Lower lobe of right lung (tissue), 2 donors: ENCODE data around the gene NFIA. TPM values are rescaled to one million over a fixed set of nuclear protein-coding genes. Genes with fewer than 3 reads are reported as not detected.

Source experiments
- ATAC-seq, 2 donors: fragments of 200-7000 bp; cut with Tn5 transposase; one replicate each; pipeline ENCODE4 v1.9.1; 2020 to 2022; ENCODE audit warnings: mild to moderate bottlenecking in 2 of 2, moderate library complexity in 2 of 2
- DNase-seq: peaks from one replicate; pipeline ENCODE4 v3.0.0-alpha.2; 2020
- H3K27ac ChIP-seq: fragments of 200-600 bp; one replicate; pipeline ENCODE4 v1.8.0; 2022
- H3K27me3 ChIP-seq: fragments of 200-600 bp; one replicate; pipeline ENCODE4 v1.8.0; 2022; ENCODE audit warnings: low read depth
- H3K36me3 ChIP-seq: fragments of 200-600 bp; one replicate; pipeline ENCODE4 v1.8.0; 2022; ENCODE audit warnings: mild to moderate bottlenecking
- H3K4me1 ChIP-seq: fragments of 200-600 bp; one replicate; pipeline ENCODE4 v1.8.0; 2022
- H3K4me3 ChIP-seq: fragments of 200-600 bp; one replicate; pipeline ENCODE4 v1.8.0; 2022; ENCODE audit warnings: mild to moderate bottlenecking
- H3K9me3 ChIP-seq: fragments of 200-600 bp; one replicate; pipeline ENCODE4 v1.8.0; 2022
- intact Hi-C: fragments of 100-400 bp; cut with DNase I; formaldehyde crosslinking; loops from one replicate; pipeline ENCODE4 v1.11.0; 2022
- total RNA-seq: library from RNA; stranded (reverse); fragmentation: NEBNext Ultra II Directional; extraction: Animal tissue kit (Norgen Biotek cat#: 25700); gene quantifications from one replicate; pipeline ENCODE4 v1.2.1, GENCODE V29; 2021
- TF ChIP-seq, protein P1 (sequence below): fragments of 200-600 bp; IDR thresholded peaks from one replicate; pipeline ENCODE4 v1.8.0; 2022; ENCODE audit warnings: antibody characterized with exemption, mild to moderate bottlenecking
- donor health status: DM: no; HTN: yes; CAD: no; lungs with severe emphysema.

NFIA gene
- total RNA-seq, 1 donor from 2014 or later: 70.0 TPM

DNA sequence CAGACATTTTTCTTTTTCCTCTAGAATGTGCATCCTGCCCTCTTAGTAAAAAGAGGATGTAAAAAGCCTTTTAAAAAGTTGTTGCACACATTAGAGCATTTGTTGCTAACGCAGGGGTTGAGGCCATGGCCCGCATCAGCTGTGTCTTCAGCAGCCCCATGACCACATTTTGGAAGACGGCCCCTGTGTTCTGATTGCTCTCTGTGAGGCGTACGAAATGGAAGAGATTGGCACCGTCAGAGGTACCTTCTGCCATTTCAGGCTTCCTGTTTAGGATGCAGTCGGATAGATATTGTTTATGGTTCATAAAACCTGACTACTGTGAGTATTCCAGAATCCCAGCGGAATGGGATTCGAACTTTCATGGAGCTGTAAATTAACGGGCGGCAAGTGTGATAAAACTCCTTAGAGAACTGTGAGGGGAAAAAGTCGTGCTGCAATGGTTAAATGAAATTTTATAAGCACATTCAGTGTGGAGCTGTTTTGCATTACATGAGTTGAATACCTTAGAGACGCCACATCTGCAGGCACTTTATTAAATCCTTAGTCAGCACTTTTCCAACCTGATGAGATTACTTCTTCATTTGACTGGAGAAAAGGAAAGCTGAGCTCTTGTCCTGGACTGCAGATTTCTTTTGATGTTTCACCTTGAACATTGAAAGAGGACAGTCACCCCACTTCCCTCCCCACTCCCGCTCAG is 368.7 kb downstream of the NFIA start:
- DNase-seq (no peak), ATAC-seq (no peak)
- H3K4me3 ChIP-seq: no peak overlapping the region
- H3K27me3 ChIP-seq: no peaks in the 10 kb centered on the region
- intact Hi-C loops: no loop called here
- peaks cover 58% of the 10 kb centered on the region for H3K4me1 ChIP-seq
- peaks cover 5% of the 10 kb centered on the region for H3K36me3 ChIP-seq
- no peaks in the 10 kb centered on the region for H3K9me3 ChIP-seq
- H3K27ac ChIP-seq: peak overlapping the region; percentile 5
- TF ChIP-seq, protein P1, sequence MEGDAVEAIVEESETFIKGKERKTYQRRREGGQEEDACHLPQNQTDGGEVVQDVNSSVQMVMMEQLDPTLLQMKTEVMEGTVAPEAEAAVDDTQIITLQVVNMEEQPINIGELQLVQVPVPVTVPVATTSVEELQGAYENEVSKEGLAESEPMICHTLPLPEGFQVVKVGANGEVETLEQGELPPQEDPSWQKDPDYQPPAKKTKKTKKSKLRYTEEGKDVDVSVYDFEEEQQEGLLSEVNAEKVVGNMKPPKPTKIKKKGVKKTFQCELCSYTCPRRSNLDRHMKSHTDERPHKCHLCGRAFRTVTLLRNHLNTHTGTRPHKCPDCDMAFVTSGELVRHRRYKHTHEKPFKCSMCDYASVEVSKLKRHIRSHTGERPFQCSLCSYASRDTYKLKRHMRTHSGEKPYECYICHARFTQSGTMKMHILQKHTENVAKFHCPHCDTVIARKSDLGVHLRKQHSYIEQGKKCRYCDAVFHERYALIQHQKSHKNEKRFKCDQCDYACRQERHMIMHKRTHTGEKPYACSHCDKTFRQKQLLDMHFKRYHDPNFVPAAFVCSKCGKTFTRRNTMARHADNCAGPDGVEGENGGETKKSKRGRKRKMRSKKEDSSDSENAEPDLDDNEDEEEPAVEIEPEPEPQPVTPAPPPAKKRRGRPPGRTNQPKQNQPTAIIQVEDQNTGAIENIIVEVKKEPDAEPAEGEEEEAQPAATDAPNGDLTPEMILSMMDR: no peak

DNA sequence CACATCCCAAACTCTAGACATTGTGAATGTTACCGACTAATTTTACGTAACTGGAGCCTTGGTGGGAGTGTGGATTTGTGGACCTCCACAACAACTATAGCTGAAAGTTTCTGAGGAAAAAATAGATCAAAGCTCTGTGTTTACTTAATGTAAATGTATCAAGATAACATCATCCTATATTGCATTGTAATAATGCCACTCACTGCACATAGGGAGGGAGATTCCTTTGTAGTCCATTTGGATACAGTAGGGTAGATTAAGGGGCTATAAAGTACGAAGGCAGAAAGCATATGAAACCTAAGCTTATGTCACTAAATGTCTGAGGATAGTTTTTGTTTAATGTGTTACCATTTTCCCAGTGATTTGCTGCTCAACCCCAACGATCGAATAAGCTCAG is 369.2 kb downstream of the NFIA start:
- Histone ChIP-seq H3K27ac (peak overlapping the region; percentile 5), H3K4me1 (peaks cover 53% of the 10 kb centered on the region)

DNA sequence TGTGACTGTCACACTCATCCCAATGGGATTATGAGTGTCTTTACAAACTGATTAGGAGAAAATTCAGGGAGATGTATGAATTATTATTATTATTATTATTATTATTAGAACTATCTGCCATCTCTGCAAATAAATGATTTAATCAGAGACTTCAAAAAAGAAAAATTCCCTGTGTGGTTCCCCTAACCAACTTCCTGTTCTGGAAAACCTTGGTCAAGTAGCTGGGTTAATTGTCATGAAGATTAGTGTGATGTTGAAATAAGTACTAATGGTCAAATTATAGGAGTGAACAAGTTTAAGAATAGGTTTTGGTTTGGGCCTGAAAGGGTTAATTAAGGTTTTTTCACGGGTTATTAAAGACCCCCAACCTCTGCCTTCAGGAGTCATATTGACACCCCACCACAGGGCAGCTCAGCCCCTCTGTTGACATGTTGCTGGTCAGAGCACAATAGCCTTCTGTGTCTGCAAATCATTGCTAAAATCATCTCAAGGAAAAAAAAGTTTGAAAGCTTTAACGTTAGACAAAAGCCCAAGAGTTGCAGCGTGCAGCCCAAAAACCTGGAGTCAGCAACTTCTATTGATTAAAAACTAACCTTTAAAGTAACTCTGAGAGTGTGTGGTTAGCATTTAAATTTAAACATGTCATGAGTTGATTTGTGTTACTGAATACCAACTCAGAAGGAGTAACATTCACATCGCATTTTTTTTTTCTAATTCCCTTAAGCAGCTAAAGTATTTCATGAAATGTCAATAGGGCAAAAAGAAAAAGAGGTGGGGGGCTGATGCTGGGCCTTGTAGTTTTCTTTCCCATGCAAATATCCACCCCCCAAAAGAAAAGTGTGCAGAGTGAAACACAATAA is 370.0 kb downstream of the NFIA start:
- Histone ChIP-seq H3K9me3 (no peaks in the 10 kb centered on the region), H3K27me3 (no peaks in the 10 kb centered on the region), H3K4me3 (no peak overlapping the region), H3K27ac (peak overlapping the region; percentile 67), H3K4me1 (peaks cover 51% of the 10 kb centered on the region), H3K36me3 (peaks cover 8% of the 10 kb centered on the region)
- DNase-seq (no peak), ATAC-seq (no peak)
- intact Hi-C loops: no loop called here
- TF ChIP-seq, protein P1: no peak

More for the DNA sequence above, 369.2 kb downstream of the NFIA start:
- H3K27me3 ChIP-seq: no peaks in the 10 kb centered on the region
- TF ChIP-seq, protein P1: no peak
- H3K36me3 ChIP-seq: peaks cover 8% of the 10 kb centered on the region
- intact Hi-C loops: no loop called here
- no peaks in the 10 kb centered on the region for H3K9me3 ChIP-seq
- DNase-seq (no peak), ATAC-seq (no peak)
- H3K4me3 ChIP-seq: no peak overlapping the region

GRCh38 chr1:61453111-61453961 is 371.0 kb downstream of the NFIA start:
- H3K4me3 ChIP-seq: no peak overlapping the region
- H3K9me3 ChIP-seq: no peaks in the 10 kb centered on the region
- no peaks in the 10 kb centered on the region for H3K27me3 ChIP-seq
- H3K27ac ChIP-seq: peak overlapping the region; percentile 67
- intact Hi-C loops: no loop called here
- H3K36me3 ChIP-seq: peaks cover 8% of the 10 kb centered on the region
- ATAC-seq (peak; percentile 93 to 94), DNase-seq (peak; percentile 85)
- TF ChIP-seq, protein P1: peak; percentile 76
- peaks cover 51% of the 10 kb centered on the region for H3K4me1 ChIP-seq

DNA sequence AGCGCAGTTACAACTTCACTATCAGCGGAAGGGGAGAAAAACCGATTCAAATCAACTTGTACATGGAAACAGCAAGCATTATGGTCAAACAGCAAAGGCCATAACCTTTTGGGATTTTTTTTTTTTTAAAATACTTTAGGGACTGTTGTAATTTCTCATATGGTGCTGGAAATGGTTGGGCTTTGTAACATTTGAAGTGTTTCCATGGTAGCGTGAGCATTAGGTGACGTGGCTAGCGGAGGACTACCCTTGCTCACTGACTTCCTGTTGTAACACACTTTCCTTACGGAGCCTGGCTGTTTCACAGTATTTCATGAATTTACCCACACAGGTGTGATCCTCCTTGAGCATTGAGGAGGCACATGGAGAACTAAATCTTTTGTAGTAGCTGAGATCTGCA is 373.0 kb downstream of the NFIA start:
- TF ChIP-seq, protein P1: no peak
- Histone ChIP-seq H3K36me3 (peaks cover 8% of the 10 kb centered on the region), H3K27me3 (no peaks in the 10 kb centered on the region), H3K4me1 (peaks cover 37% of the 10 kb centered on the region), H3K4me3 (no peak overlapping the region), H3K9me3 (no peaks in the 10 kb centered on the region), H3K27ac (no peak overlapping the region)
- no peak for ATAC-seq
- DNase-seq: no peak
- intact Hi-C loops: no loop called here
